ENCODE measurements around the gene COL4A2.

DNA sequence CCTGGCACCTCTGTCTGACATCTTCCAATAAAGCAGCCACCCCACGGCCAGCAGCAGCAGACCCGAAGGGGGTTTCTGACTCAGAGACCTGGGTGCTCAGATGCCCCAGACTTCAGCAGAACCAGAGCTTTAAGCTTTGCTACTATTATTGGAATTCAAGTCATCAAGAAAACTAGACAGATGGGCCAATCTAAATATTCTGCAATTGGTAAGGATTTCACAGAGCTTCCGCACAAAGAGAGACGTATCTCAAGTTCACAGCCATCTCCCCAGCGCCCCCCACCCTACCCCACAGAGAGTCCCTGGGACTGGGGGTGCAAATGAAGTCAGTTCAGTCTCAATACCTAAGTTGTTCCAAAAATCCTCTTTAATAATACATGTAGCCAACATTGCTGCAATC, 215.6 kb downstream of the COL4A2 start:
- TF ChIP-seq, protein P1, sequence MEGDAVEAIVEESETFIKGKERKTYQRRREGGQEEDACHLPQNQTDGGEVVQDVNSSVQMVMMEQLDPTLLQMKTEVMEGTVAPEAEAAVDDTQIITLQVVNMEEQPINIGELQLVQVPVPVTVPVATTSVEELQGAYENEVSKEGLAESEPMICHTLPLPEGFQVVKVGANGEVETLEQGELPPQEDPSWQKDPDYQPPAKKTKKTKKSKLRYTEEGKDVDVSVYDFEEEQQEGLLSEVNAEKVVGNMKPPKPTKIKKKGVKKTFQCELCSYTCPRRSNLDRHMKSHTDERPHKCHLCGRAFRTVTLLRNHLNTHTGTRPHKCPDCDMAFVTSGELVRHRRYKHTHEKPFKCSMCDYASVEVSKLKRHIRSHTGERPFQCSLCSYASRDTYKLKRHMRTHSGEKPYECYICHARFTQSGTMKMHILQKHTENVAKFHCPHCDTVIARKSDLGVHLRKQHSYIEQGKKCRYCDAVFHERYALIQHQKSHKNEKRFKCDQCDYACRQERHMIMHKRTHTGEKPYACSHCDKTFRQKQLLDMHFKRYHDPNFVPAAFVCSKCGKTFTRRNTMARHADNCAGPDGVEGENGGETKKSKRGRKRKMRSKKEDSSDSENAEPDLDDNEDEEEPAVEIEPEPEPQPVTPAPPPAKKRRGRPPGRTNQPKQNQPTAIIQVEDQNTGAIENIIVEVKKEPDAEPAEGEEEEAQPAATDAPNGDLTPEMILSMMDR (IDR thresholded peaks at IDR 0.05; ENCODE audit: low read length), result no peak
- no peak for TF ChIP-seq EZH2 (optimal IDR thresholded peaks at IDR 0.05; ENCODE audit: low read depth, low read length)

Data from MM.1S (cell line).